HK-2 (cell line): Measurements from ENCODE around the gene CDH16.
A peak's percentile ranks its signal among the peaks of the same experiment; 100 is the strongest.

Source experiments
- DNase-seq: peaks from one replicate; pipeline ENCODE4 v3.0.0-alpha.2; 2018; ENCODE audit not compliant: unreplicated experiment

CDH16 gene

GRCh38 chr16:66928702-66929388 is 10.2 kb upstream of the CDH16 start:
- DNase-seq: peak; percentile 54

DNA sequence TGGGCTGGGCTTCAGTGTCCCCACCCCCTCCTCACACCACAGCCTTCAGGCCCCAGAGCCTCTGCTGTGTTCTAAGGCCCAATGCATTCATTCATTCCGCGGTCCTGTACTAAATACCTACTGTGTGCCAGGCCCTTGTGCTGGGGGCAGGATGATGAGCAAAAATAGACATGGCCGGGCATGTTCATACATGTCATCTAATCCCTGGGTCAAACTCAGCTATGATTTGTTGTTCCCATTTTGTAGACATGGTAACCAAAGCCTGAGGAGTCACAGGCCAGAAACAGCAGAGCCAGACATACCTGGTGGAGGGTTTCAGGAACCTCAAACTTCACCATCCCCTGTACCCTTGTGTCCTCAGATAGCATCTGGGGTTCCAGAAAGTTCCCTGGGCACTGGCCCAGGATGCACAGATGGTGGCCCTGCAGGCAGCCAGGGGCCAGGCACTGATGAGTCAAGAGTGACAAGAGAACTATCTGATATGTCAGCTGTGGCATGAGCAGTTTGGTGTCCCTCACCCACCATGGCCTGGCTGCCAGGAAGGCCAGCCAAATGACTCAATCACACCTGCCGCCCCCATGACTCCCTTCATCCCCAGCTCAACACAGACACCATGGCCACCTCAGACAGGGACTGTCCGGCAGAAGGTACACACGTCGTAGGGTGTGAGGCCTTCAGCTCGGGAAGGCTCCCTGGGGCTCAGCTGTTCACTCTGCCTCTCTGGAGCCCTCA is 9.4 kb upstream of the CDH16 start:
- DNase-seq: peak; percentile 68

DNA sequence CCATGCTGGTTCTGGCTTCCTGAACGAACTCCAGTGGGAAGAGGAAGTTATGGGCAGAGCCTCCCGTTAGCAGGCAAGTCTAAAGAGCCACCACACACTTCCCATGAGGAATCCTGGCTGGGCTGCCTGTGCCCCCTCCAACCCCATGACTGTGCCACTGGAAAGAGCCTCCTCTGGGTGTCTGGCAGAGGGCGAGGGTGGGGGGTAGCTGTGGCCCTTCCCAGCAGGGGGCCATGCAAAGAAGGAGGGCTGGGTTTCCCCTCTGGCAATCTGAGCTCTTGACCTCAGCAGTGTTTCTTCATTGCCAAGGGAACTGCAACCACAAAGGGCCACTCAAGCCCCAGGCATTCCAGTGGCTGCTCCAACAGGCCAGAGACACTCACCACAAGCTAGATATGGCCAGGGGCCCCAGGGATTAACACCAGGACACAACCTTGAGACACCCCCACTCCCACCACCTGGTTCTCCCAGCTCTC is 8.3 kb upstream of the CDH16 start:
- peak; percentile 95 for DNase-seq

- DNase-seq: peak; percentile 47
Measured at GRCh38 chr16:66926171-66926947, 7.7 kb upstream of the CDH16 start.

- peak; percentile 90 for DNase-seq
Measured at GRCh38 chr16:66925322-66925840, 6.7 kb upstream of the CDH16 start, which contains the start of gene RRAD. RRAD (minus strand) TSS chr16:66925535; CDS start chr16:66925179, 356 bp downstream.

GRCh38 chr16:66924527-66925321 is 6.0 kb upstream of the CDH16 start:
- peak; percentile 54 for DNase-seq

GRCh38 chr16:66923866-66924265 is 5.2 kb upstream of the CDH16 start:
- no peak for DNase-seq

- no peak for DNase-seq
Measured at GRCh38 chr16:66923247-66923731, 4.6 kb upstream of the CDH16 start.

- DNase-seq: no peak
Measured at GRCh38 chr16:66921729-66922450, 3.2 kb upstream of the CDH16 start.

GRCh38 chr16:66920924-66921680 is 2.4 kb upstream of the CDH16 start:
- no peak for DNase-seq

- no peak for DNase-seq
Measured at GRCh38 chr16:66920299-66920590, 1.6 kb upstream of the CDH16 start.

DNA sequence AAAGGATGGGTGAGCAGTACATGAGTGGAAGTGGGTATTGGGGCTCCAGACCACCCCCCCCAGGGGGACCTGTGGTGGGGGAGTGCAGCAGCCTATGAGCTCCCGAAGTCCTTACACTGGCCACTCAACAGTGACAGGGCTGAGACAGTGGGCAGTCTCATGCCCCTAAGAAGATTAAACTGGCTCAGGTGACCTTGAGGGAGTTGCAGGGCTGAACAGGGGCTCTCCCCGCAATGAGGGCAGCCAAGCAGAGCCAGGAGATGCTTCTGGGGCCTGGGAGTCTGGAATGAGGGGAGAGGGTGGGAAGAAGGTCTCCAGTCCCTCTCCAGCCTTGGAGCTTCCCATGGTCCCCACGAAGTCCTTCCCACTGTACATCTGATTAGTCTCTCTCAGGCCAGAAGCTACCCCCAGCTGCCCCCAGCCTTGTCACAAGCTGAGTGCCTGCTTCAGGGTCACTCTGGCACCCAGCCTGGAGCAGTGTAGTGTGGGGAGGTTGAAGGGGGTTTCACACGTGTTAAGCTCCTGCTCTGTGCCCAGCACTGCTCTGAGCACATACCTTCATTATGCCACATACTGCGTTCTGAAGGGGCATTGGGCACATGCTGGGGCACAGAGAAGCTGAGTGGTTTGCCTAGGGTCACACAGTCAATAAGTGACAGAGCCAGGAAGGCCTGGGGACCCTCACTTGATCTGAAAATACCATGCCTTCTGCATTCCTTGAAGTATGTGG is 1.0 kb upstream of the CDH16 start:
- no peak for DNase-seq

- DNase-seq: no peak
Measured at GRCh38 chr16:66918355-66918754, 330 bp downstream of the CDH16 start.

- no peak for DNase-seq
Measured at GRCh38 chr16:66917741-66918140, 944 bp downstream of the CDH16 start.

GRCh38 chr16:66916518-66916917 is 2.2 kb downstream of the CDH16 start:
- no peak for DNase-seq

DNA sequence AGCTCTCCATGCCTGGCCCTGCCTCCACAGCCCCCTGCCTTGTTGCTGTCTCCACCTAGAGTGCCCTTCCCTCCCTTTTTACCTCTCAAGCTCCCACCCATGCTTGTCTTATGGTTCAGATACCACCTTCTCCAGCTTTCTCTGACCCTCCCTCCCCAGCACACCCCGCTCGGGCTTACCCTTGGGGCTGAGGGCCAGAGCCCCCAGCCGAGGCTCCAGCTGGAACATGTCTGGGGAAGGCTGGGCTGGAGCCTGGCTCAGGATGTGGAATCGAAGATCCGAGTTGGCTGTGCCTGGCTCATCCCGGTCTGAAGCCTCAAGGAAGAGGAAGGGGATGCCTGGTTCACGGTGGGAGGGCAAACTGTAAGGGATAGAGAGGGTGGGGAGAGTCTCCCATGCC is 3.6 kb downstream of the CDH16 start:
- no peak for DNase-seq

DNA sequence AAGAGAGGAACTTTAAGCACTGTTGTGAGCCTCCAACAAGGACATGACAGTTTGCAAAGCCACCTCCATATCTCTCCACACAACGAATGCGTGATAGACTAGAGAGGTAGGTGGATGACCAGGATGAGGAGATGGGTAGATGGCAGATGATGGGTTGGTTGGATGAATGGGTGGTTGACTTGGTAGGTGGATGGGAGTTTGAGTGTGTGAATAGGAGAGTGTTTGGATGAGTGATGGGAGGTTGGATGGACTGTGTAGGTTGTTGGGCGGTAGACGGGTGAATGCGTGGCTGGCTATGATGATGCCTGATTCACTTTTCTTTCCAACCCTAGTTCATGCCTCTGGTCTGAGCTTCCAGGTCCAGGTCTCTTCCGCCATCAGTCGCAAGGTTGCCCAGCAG is 4.1 kb downstream of the CDH16 start:
- DNase-seq: no peak

DNA sequence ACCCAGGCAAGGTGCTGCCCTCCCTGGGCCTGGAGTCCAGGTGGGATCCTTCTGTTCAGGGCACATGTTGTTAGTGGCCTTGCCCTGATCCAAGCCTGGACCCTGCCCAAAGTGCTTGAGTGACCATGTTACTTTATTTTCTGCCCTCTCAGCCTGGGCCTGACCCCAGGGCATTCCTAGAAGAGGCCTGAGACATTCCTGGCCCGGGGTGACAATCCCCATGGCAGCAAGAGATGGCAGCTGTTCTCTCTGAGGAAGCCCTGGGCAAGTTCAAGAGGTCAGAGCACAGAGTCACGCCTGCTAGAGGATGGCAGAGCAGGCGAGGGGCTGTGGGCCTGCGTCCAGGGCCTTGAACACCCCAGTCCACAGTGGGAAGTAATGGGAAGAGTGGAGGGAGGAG is 5.0 kb downstream of the CDH16 start:
- DNase-seq: no peak

GRCh38 chr16:66913081-66913480 is 5.6 kb downstream of the CDH16 start:
- DNase-seq: no peak
